Panc1 (cell line): ENCODE results near the gene MAPK10. TPM values are rescaled to one million over a fixed set of nuclear protein-coding genes. Genes with fewer than 3 reads are reported as not detected.

Experiments used
- ATAC-seq: fragments of 200-7000 bp; cut with Tn5 transposase; 2 replicates; pipeline ENCODE4 v1.9.1; 2020; ENCODE audit warnings: mild to moderate bottlenecking, moderate library complexity
- BruUV-seq: library from RNA; stranded (reverse); fragments of 400-500 nt; replicated peaks from 2 replicates; lab custom pipeline; 2021; lab: Mats Ljungman, UMichigan
- CTCF ChIA-PET: fragments of 300-600 bp; sonication (Branson Sonifier 250); formaldehyde crosslinking; loops from one replicate; lab custom pipeline; 2022; ENCODE audit warnings: antibody characterized with exemption; lab: Charles Lee
- POLR2A ChIA-PET: fragments of 300-600 bp; sonication (Branson Sonifier 250); formaldehyde crosslinking; loops from one replicate; lab custom pipeline; 2022; ENCODE audit warnings: antibody characterized with exemption; lab: Charles Lee
- DNase-seq: peaks from one replicate; pipeline ENCODE4 v3.0.0-alpha.2; 2010; ENCODE audit warnings: low read depth, low spot score
- H3K27ac ChIP-seq: 2 replicates; pipeline ENCODE4 v1.5.1; 2011; ENCODE audit warnings: mild to moderate bottlenecking, low read length, inconsistent platforms
- H3K27me3 ChIP-seq: fragments of 200-500 bp; sonication (Bioruptor generic); 2 replicates; pipeline ENCODE4 v1.6.0; 2014; ENCODE audit warnings: low read length, inconsistent platforms; ENCODE audit not compliant: control insufficient read depth, insufficient read depth
- H3K36me3 ChIP-seq: fragments of 200-500 bp; sonication (Bioruptor generic); 2 replicates; pipeline ENCODE4 v1.5.1; 2014; ENCODE audit warnings: inconsistent platforms, mild to moderate bottlenecking, low read length, moderate library complexity; ENCODE audit not compliant: control insufficient read depth, insufficient read depth
- H3K4me1 ChIP-seq: 2 replicates; pipeline ENCODE4 v1.5.1; 2011; ENCODE audit warnings: inconsistent platforms, mild to moderate bottlenecking, low read length, moderate library complexity; ENCODE audit not compliant: control insufficient read depth, insufficient read depth
- H3K4me3 ChIP-seq, 2 experiments: 2 replicates each; pipeline ENCODE4 v1.5.1; 2011 to 2012; ENCODE audit warnings: low read depth in 2 of 2, low read length in 2 of 2, mild to moderate bottlenecking in 2 of 2, inconsistent platforms in 1 of 2, moderate library complexity in 1 of 2
- H3K9me3 ChIP-seq: fragments of 200-500 bp; sonication (Bioruptor generic); 2 replicates; pipeline ENCODE4 v1.5.1; 2014; ENCODE audit warnings: low read depth, mild to moderate bottlenecking, inconsistent platforms, low read length, moderate library complexity; ENCODE audit not compliant: control insufficient read depth, insufficient read depth
- POLR2AphosphoS5 ChIP-seq: IDR thresholded peaks from 2 replicates; pipeline ENCODE4 v1.6.1; 2012; ENCODE audit warnings: mild to moderate bottlenecking, low read depth, low read length, moderate library complexity
- SIN3A ChIP-seq: IDR thresholded peaks from 2 replicates; pipeline ENCODE4 v1.6.1; 2012; ENCODE audit warnings: low read depth, mild to moderate bottlenecking, low read length, moderate library complexity, borderline replicate concordance; ENCODE audit not compliant: insufficient read depth
- TCF7L2 ChIP-seq: IDR thresholded peaks from 2 replicates; pipeline ENCODE4 v1.6.1; 2011; ENCODE audit warnings: mild to moderate bottlenecking, low read depth, low read length, inconsistent platforms
- in situ Hi-C: cut with HindIII; loops from 2 replicates; pipeline ENCODE4 v1.10.0; 2016; ENCODE audit warnings: low sequenced_read_pairs, low pct_unique_long_range_greater_than_20kb
- intact Hi-C: fragments of 100-400 bp; cut with micrococcal nuclease; formaldehyde crosslinking; loops from one replicate; pipeline ENCODE4 v1.10.0; 2022; ENCODE audit not compliant: unreplicated experiment
- total RNA-seq: library from RNA; stranded (reverse); gene quantifications from one replicate; pipeline ENCODE4 v1.2.1, GENCODE V29; 2021; ENCODE audit not compliant: unreplicated experiment
- TF ChIP-seq, protein P1 (sequence below), 2 experiments: IDR thresholded peaks; 2 replicates each; pipeline ENCODE4 v1.6.1; 2011 to 2012; ENCODE audit warnings: low read depth in 2 of 2, control low read depth in 1 of 2, low read length in 1 of 2, mild to moderate bottlenecking in 1 of 2, moderate library complexity in 1 of 2; ENCODE audit not compliant: insufficient read depth in 1 of 2
- TF ChIP-seq, protein P2 (sequence below): fragments of 450-650 bp; IDR thresholded peaks from 2 replicates; pipeline ENCODE4 v1.5.1; 2017; ENCODE audit warnings: mild to moderate bottlenecking

Gene MAPK10
- total RNA-seq, 1 experiment from 2014 or later, result 0.85 TPM

DNA sequence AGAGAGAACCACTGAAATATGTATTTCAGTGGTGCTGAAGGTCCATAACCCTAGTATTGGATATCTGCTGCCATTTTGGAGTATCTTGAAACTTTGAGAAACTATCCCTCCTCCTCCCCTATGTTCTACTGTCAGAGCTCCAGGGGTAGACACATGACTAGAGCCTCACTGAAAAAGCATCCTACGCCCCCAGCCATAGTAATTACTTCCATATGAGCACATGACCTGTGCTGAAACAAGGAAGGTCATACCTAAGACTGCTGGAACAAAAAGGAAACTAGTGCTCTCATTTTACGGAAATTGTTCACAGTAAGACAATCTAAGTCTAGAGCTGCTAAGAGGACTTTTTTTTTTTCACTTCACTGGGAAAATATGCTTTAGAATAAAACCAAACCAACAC, 42.0 kb upstream of the MAPK10 start:
- in situ Hi-C loops, result no loop called here
- Histone ChIP-seq H3K4me3 (no peak overlapping the region), H3K27me3 (no peaks in the 10 kb centered on the region), H3K27ac (no peak overlapping the region), H3K9me3 (no peaks in the 10 kb centered on the region), H3K36me3 (no peaks in the 10 kb centered on the region), H3K4me1 (no peaks in the 10 kb centered on the region)
- no peak for TF ChIP-seq SIN3A
- TF ChIP-seq, protein P1, sequence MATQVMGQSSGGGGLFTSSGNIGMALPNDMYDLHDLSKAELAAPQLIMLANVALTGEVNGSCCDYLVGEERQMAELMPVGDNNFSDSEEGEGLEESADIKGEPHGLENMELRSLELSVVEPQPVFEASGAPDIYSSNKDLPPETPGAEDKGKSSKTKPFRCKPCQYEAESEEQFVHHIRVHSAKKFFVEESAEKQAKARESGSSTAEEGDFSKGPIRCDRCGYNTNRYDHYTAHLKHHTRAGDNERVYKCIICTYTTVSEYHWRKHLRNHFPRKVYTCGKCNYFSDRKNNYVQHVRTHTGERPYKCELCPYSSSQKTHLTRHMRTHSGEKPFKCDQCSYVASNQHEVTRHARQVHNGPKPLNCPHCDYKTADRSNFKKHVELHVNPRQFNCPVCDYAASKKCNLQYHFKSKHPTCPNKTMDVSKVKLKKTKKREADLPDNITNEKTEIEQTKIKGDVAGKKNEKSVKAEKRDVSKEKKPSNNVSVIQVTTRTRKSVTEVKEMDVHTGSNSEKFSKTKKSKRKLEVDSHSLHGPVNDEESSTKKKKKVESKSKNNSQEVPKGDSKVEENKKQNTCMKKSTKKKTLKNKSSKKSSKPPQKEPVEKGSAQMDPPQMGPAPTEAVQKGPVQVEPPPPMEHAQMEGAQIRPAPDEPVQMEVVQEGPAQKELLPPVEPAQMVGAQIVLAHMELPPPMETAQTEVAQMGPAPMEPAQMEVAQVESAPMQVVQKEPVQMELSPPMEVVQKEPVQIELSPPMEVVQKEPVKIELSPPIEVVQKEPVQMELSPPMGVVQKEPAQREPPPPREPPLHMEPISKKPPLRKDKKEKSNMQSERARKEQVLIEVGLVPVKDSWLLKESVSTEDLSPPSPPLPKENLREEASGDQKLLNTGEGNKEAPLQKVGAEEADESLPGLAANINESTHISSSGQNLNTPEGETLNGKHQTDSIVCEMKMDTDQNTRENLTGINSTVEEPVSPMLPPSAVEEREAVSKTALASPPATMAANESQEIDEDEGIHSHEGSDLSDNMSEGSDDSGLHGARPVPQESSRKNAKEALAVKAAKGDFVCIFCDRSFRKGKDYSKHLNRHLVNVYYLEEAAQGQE (IDR thresholded peaks at IDR 0.05; ENCODE audit: insufficient read depth in 1 of 2, low read depth in 2 of 2, low read length in 1 of 2), result no peak
- TF ChIP-seq, protein P2, sequence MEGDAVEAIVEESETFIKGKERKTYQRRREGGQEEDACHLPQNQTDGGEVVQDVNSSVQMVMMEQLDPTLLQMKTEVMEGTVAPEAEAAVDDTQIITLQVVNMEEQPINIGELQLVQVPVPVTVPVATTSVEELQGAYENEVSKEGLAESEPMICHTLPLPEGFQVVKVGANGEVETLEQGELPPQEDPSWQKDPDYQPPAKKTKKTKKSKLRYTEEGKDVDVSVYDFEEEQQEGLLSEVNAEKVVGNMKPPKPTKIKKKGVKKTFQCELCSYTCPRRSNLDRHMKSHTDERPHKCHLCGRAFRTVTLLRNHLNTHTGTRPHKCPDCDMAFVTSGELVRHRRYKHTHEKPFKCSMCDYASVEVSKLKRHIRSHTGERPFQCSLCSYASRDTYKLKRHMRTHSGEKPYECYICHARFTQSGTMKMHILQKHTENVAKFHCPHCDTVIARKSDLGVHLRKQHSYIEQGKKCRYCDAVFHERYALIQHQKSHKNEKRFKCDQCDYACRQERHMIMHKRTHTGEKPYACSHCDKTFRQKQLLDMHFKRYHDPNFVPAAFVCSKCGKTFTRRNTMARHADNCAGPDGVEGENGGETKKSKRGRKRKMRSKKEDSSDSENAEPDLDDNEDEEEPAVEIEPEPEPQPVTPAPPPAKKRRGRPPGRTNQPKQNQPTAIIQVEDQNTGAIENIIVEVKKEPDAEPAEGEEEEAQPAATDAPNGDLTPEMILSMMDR, result no peak
- TF ChIP-seq TCF7L2, result no peak
- TF ChIP-seq POLR2AphosphoS5, result no peak
- BruUV-seq, result no TSS peak
- POLR2A ChIA-PET, result no interaction called here
- ATAC-seq (no peak), DNase-seq (no peak)
- CTCF ChIA-PET, result no interaction called here
- intact Hi-C loops, result no loop called here

DNA sequence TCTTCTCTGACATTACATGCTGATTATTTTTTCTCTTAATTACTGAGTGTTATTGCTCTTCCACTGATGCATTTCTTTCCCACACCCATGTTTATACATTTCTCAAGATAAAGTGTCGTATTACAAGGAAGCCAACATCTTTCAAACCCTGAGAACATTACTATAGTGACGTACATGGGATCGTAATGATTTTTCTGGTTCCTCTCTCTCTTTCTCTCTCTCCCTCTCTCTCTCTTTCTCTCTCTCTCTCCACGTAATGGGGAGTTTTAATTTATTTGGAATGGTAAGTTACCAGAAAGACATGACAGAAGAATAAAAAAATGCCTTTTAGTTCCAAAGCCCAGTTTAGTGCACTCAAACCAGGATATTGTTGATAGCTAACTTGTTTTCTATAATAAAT, 40.4 kb upstream of the MAPK10 start:
- DNase-seq (no peak), ATAC-seq (no peak)
- H3K36me3 ChIP-seq, result no peaks in the 10 kb centered on the region
- H3K4me1 ChIP-seq, result no peaks in the 10 kb centered on the region
- intact Hi-C loops (no loop called here), in situ Hi-C loops (no loop called here)
- H3K27ac ChIP-seq, result no peak overlapping the region
- H3K27me3 ChIP-seq, result no peaks in the 10 kb centered on the region
- no TSS peak for BruUV-seq
- no peaks in the 10 kb centered on the region for H3K9me3 ChIP-seq
- ChIA-PET POLR2A (no interaction called here), CTCF (no interaction called here)
- TF ChIP-seq POLR2AphosphoS5, result no peak
- TF ChIP-seq, protein P1 (IDR thresholded peaks at IDR 0.05; ENCODE audit: insufficient read depth in 1 of 2, low read depth in 2 of 2, low read length in 1 of 2), result no peak
- TF ChIP-seq, protein P2, result no peak
- no peak for TF ChIP-seq TCF7L2
- no peak for TF ChIP-seq SIN3A
- H3K4me3 ChIP-seq, result no peak overlapping the region
